Measurements from ENCODE around the gene TTC9. TPM values are rescaled to one million over a fixed set of nuclear protein-coding genes. Genes with fewer than 3 reads are reported as not detected.

Gene TTC9
- total and polyA plus RNA-seq, 12 donors, result 0.74 to 4.1 (median 1.7) TPM

DNA sequence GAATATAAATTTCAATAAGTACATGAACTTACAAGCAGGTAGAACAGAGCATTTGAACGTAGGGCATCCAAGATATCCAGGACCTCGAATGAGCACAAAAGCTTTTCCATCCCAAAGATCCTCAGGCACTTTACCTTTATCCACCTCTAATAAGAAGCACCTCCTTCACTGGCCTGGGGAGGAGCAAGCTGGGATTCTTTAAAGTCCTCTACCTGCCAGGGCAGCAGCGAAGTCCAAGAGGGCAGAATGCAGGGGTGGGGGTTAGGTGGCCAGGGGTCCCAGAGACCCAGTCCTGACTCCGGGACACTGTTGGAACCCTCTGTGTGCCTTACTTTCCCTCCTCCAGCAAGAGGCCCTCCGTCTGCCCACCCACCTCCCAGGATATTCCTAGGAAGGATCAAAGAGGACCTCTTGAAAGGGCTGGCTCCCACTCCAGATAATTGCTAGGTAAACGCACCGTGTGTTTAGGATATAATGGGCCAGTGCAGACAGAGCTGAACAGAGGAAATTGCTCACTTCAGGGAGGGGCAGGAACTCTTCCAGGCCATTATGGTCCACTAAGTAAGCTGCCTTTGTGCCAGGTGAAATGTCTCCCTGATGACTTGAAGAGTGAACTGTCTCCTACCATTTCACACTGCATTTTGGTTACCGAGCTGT, 68.1 kb downstream of the TTC9 start:
- H3K9me3 ChIP-seq (replicated peaks in 1 of 3), result no peaks in the 10 kb centered on the region
- no peak for DNase-seq
- H3K27ac ChIP-seq, result no peak overlapping the region
- intact Hi-C loops (cut with DNase I), result loop anchor here (5.0 to 10.0 kb wide), 3 partner anchors 88 to 663 kb away; partner anchors contain the start of gene MED6 (in 1 of the 2)
- TF ChIP-seq, protein P1, sequence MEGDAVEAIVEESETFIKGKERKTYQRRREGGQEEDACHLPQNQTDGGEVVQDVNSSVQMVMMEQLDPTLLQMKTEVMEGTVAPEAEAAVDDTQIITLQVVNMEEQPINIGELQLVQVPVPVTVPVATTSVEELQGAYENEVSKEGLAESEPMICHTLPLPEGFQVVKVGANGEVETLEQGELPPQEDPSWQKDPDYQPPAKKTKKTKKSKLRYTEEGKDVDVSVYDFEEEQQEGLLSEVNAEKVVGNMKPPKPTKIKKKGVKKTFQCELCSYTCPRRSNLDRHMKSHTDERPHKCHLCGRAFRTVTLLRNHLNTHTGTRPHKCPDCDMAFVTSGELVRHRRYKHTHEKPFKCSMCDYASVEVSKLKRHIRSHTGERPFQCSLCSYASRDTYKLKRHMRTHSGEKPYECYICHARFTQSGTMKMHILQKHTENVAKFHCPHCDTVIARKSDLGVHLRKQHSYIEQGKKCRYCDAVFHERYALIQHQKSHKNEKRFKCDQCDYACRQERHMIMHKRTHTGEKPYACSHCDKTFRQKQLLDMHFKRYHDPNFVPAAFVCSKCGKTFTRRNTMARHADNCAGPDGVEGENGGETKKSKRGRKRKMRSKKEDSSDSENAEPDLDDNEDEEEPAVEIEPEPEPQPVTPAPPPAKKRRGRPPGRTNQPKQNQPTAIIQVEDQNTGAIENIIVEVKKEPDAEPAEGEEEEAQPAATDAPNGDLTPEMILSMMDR (IDR thresholded peaks at IDR 0.05), result no peak
- TF ChIP-seq POLR2A (IDR thresholded peaks at IDR 0.05), result no peak
- 77 to 87% (median 80%) methylated on average over 8 of the region's 8 CpGs for WGBS, 4 donors
- H3K27me3 ChIP-seq, result no peaks in the 10 kb centered on the region
- no peaks in the 10 kb centered on the region for H3K36me3 ChIP-seq (replicated peaks in 1 of 2)
- H3K4me1 ChIP-seq (replicated peaks in 1 of 2), result peaks cover 0 to 18% of the 10 kb centered on the region in 2 donors
- H3K4me3 ChIP-seq, result no peak overlapping the region

GRCh38 chr14:70711451-70711850, 69.7 kb downstream of the TTC9 start:
- Histone ChIP-seq H3K9me3 (replicated peaks in 1 of 3) (no peaks in the 10 kb centered on the region), H3K36me3 (replicated peaks in 1 of 2) (no peaks in the 10 kb centered on the region), H3K4me3 (no peak overlapping the region), H3K27me3 (no peaks in the 10 kb centered on the region), H3K27ac (no peak overlapping the region), H3K4me1 (replicated peaks in 1 of 2) (peaks cover 0 to 16% of the 10 kb centered on the region in 2 donors)
- DNase-seq, result no peak
- WGBS, 4 donors, result 95 to 100% (median 98%) methylated on average over 1 of the region's 1 CpG
- intact Hi-C loops (cut with DNase I), result loop anchor here (5.0 to 10.0 kb wide), 3 partner anchors 89 to 664 kb away; partner anchors contain the start of gene MED6 (in 1 of the 2)
- no peak for TF ChIP-seq POLR2A (IDR thresholded peaks at IDR 0.05)
- TF ChIP-seq, protein P1 (IDR thresholded peaks at IDR 0.05), result no peak

DNA sequence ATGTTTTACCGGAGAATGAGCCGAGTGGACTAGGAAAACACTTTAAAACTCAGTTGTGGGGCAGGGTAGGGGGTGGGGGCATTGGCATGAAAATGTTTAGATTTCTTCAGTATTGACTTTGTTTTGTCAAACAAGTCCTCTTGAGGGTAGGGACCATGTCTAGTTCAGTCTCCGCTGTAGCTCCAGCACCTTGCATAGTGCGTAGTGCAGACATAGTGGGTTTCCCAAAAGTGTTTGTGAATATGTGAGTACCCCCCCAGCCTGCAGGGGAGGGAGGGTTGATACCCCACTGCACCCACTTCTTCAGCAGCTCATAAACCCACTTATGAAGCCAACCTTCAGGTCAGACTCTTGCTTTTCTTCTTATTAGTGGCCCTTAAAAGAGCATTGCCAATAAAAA, 71.4 kb downstream of the TTC9 start:
- no peak for TF ChIP-seq POLR2A (IDR thresholded peaks at IDR 0.05)
- TF ChIP-seq, protein P1 (IDR thresholded peaks at IDR 0.05), result no peak
- H3K4me3 ChIP-seq, result no peak overlapping the region
- no peak for DNase-seq
- no peaks in the 10 kb centered on the region for H3K36me3 ChIP-seq (replicated peaks in 1 of 2)
- no peak overlapping the region for H3K27ac ChIP-seq
- H3K27me3 ChIP-seq, result no peaks in the 10 kb centered on the region
- H3K4me1 ChIP-seq (replicated peaks in 1 of 2), result peaks cover 0 to 6% of the 10 kb centered on the region in 2 donors
- WGBS, 4 donors, result 89 to 94% (median 91%) methylated on average over 4 of the region's 4 CpGs
- intact Hi-C loops (cut with DNase I), result loop anchor here (5.0 to 10.0 kb wide), 3 partner anchors 91 to 666 kb away; partner anchors contain the start of gene MED6 (in 1 of the 2)
- no peaks in the 10 kb centered on the region for H3K9me3 ChIP-seq (replicated peaks in 1 of 3)

GRCh38 chr14:70713511-70713916, 71.8 kb downstream of the TTC9 start:
- Histone ChIP-seq H3K4me3 (no peak overlapping the region), H3K9me3 (replicated peaks in 1 of 3) (no peaks in the 10 kb centered on the region), H3K4me1 (replicated peaks in 1 of 2) (peaks cover 0 to 6% of the 10 kb centered on the region in 2 donors), H3K36me3 (replicated peaks in 1 of 2) (no peaks in the 10 kb centered on the region), H3K27ac (no peak overlapping the region), H3K27me3 (no peaks in the 10 kb centered on the region)
- intact Hi-C loops (cut with DNase I), result loop anchor here (5.0 to 10.0 kb wide), 3 partner anchors 91 to 666 kb away; partner anchors contain the start of gene MED6 (in 1 of the 2)
- 29 to 43% (median 38%) methylated on average over 3 of the region's 3 CpGs for WGBS, 4 donors
- TF ChIP-seq POLR2A (IDR thresholded peaks at IDR 0.05), result no peak
- TF ChIP-seq, protein P1 (IDR thresholded peaks at IDR 0.05), result no peak
- DNase-seq, result no peak
